Mononuclear cell (primary cell): ENCODE data around the gene FOXB2. TPM values are rescaled to one million over a fixed set of nuclear protein-coding genes. Genes with fewer than 3 reads are reported as not detected.

ENCODE experiments used
- H3K27me3 ChIP-seq: 2 replicates; pipeline ENCODE4 v1.6.0; 2011; ENCODE audit warnings: low read length, control low read depth; ENCODE audit not compliant: insufficient read depth
- H3K4me1 ChIP-seq: 2 replicates; pipeline ENCODE4 v1.5.1; 2011; ENCODE audit warnings: mild to moderate bottlenecking, low read length, control low read depth; ENCODE audit not compliant: insufficient read depth
- H3K4me3 ChIP-seq: 2 replicates; pipeline ENCODE4 v1.5.1; 2011; ENCODE audit warnings: mild to moderate bottlenecking, low read length, moderate library complexity
- H3K9me3 ChIP-seq: 2 replicates; pipeline ENCODE4 v1.5.1; 2011; ENCODE audit warnings: low read depth, mild to moderate bottlenecking, control low read depth, low read length
- total RNA-seq: library from RNA; depleted of rRNA; stranded (reverse); fragments of >200 nt; gene quantifications from one replicate; pipeline ENCODE4 v1.2.3, GENCODE V29; 2012

The FOXB2 gene
- total RNA-seq, 1 donor = not detected

GRCh38 chr9:77011973-77012821 is 7.3 kb upstream of the FOXB2 start:
- H3K4me3 ChIP-seq = no peak overlapping the region
- no peaks in the 10 kb centered on the region for H3K9me3 ChIP-seq
- peaks cover 79% of the 10 kb centered on the region for H3K27me3 ChIP-seq
- H3K4me1 ChIP-seq = peaks cover 8% of the 10 kb centered on the region

- Histone ChIP-seq H3K27me3 (peaks cover 88% of the 10 kb centered on the region), H3K9me3 (no peaks in the 10 kb centered on the region)
Observed at GRCh38 chr9:77013206-77013931, 6.1 kb upstream of the FOXB2 start.

GRCh38 chr9:77013932-77014596 is 5.4 kb upstream of the FOXB2 start:
- Histone ChIP-seq H3K9me3 (no peaks in the 10 kb centered on the region), H3K4me1 (peaks cover 8% of the 10 kb centered on the region), H3K27me3 (peaks cover 93% of the 10 kb centered on the region), H3K4me3 (no peak overlapping the region)

More at GRCh38 chr9:77013206-77013931, 6.1 kb upstream of the FOXB2 start:
- H3K4me1 ChIP-seq = peaks cover 8% of the 10 kb centered on the region
- H3K4me3 ChIP-seq = no peak overlapping the region

GRCh38 chr9:77014597-77015263 is 4.7 kb upstream of the FOXB2 start:
- no peaks in the 10 kb centered on the region for H3K9me3 ChIP-seq
- H3K4me1 ChIP-seq = peaks cover 8% of the 10 kb centered on the region
- peaks cover 94% of the 10 kb centered on the region for H3K27me3 ChIP-seq

GRCh38 chr9:77015327-77016048 is 4.0 kb upstream of the FOXB2 start:
- Histone ChIP-seq H3K27me3 (peaks cover 91% of the 10 kb centered on the region), H3K4me1 (peaks cover 8% of the 10 kb centered on the region), H3K4me3 (no peak overlapping the region), H3K9me3 (no peaks in the 10 kb centered on the region)

More at GRCh38 chr9:77014597-77015263, 4.7 kb upstream of the FOXB2 start:
- no peak overlapping the region for H3K4me3 ChIP-seq

GRCh38 chr9:77016121-77016525 is 3.3 kb upstream of the FOXB2 start:
- Histone ChIP-seq H3K4me3 (no peak overlapping the region), H3K4me1 (peaks cover 13% of the 10 kb centered on the region), H3K9me3 (no peaks in the 10 kb centered on the region), H3K27me3 (peaks cover 92% of the 10 kb centered on the region)

GRCh38 chr9:77016526-77017504 is 2.6 kb upstream of the FOXB2 start:
- Histone ChIP-seq H3K4me3 (no peak overlapping the region), H3K4me1 (peaks cover 14% of the 10 kb centered on the region), H3K27me3 (peaks cover 92% of the 10 kb centered on the region), H3K9me3 (no peaks in the 10 kb centered on the region)

- Histone ChIP-seq H3K27me3 (peaks cover 92% of the 10 kb centered on the region), H3K9me3 (no peaks in the 10 kb centered on the region), H3K4me1 (peaks cover 13% of the 10 kb centered on the region), H3K4me3 (no peak overlapping the region)
Observed at GRCh38 chr9:77017505-77017894, 2.0 kb upstream of the FOXB2 start.

GRCh38 chr9:77018058-77018968 is 1.1 kb upstream of the FOXB2 start:
- no peak overlapping the region for H3K4me3 ChIP-seq
- peaks cover 92% of the 10 kb centered on the region for H3K27me3 ChIP-seq
- H3K9me3 ChIP-seq = no peaks in the 10 kb centered on the region

GRCh38 chr9:77018969-77019235 is 553 bp upstream of the FOXB2 start:
- no peaks in the 10 kb centered on the region for H3K9me3 ChIP-seq
- peaks cover 13% of the 10 kb centered on the region for H3K4me1 ChIP-seq
- no peak overlapping the region for H3K4me3 ChIP-seq
- peaks cover 92% of the 10 kb centered on the region for H3K27me3 ChIP-seq

More at GRCh38 chr9:77018058-77018968, 1.1 kb upstream of the FOXB2 start:
- peaks cover 13% of the 10 kb centered on the region for H3K4me1 ChIP-seq

- no peak overlapping the region for H3K4me3 ChIP-seq
- H3K4me1 ChIP-seq = peaks cover 13% of the 10 kb centered on the region
- H3K27me3 ChIP-seq = peaks cover 92% of the 10 kb centered on the region
- no peaks in the 10 kb centered on the region for H3K9me3 ChIP-seq
Observed at GRCh38 chr9:77019926-77020412, 514 bp downstream of the FOXB2 start.

- peaks cover 92% of the 10 kb centered on the region for H3K27me3 ChIP-seq
- no peaks in the 10 kb centered on the region for H3K9me3 ChIP-seq
- peaks cover 13% of the 10 kb centered on the region for H3K4me1 ChIP-seq
- no peak overlapping the region for H3K4me3 ChIP-seq
Observed at GRCh38 chr9:77020413-77021290, 1.2 kb downstream of the FOXB2 start.
